GM12872 (cell line): ENCODE results near the gene NOSTRIN.

Experiments used
- TF ChIP-seq, protein P1 (sequence below): IDR thresholded peaks from 3 replicates; pipeline ENCODE4 v1.5.1; 2011; ENCODE audit warnings: low read depth, mild to moderate bottlenecking, low read length, moderate library complexity; ENCODE audit not compliant: insufficient read depth

NOSTRIN gene

GRCh38 chr2:168851674-168852320 lies 49.4 kb downstream of the NOSTRIN start:
- TF ChIP-seq, protein P1, sequence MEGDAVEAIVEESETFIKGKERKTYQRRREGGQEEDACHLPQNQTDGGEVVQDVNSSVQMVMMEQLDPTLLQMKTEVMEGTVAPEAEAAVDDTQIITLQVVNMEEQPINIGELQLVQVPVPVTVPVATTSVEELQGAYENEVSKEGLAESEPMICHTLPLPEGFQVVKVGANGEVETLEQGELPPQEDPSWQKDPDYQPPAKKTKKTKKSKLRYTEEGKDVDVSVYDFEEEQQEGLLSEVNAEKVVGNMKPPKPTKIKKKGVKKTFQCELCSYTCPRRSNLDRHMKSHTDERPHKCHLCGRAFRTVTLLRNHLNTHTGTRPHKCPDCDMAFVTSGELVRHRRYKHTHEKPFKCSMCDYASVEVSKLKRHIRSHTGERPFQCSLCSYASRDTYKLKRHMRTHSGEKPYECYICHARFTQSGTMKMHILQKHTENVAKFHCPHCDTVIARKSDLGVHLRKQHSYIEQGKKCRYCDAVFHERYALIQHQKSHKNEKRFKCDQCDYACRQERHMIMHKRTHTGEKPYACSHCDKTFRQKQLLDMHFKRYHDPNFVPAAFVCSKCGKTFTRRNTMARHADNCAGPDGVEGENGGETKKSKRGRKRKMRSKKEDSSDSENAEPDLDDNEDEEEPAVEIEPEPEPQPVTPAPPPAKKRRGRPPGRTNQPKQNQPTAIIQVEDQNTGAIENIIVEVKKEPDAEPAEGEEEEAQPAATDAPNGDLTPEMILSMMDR, result no peak

DNA sequence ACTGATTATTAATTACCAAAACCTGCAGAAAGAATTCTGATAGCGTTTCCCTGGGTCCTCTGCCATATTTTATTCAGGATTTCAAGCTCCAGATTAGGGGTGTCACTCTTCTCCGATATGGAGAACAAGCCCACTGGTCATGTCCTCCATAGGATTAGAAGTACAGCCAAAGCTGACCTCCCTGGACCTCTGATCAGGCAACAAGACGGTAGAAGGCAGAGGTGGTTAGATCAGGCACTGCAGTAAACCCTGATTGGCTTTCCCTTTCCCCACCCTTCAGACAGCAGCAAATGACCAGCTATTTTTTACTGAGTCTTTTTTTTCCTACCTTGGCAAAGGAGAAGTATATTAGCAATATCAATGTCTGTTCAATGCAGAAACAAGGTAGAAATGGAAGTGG lies 50.0 kb downstream of the NOSTRIN start:
- TF ChIP-seq, protein P1, result no peak

DNA sequence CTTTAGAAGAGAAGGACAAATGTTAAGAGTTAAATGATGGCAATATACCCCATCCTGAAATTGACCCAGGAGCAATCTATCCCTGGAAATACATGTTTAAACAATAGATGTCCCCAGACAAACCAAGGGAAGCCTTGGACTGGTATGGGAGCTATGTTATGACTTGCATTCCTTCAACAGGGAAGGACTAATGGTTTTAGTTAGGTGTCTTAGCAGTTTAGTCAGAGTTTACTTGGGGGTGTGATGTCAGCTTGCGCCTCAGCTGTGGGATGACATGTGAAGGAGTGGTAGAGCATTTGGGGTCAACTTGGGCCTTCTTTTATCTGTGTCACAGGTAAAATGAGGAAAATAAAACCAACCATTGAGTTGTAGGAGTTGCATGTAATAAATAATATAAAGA lies 51.0 kb downstream of the NOSTRIN start:
- TF ChIP-seq, protein P1, result no peak

GRCh38 chr2:168854651-168855050 lies 52.2 kb downstream of the NOSTRIN start:
- TF ChIP-seq, protein P1, result no peak

- TF ChIP-seq, protein P1, result no peak
Observed at GRCh38 chr2:168855601-168856000, 53.2 kb downstream of the NOSTRIN start.

DNA sequence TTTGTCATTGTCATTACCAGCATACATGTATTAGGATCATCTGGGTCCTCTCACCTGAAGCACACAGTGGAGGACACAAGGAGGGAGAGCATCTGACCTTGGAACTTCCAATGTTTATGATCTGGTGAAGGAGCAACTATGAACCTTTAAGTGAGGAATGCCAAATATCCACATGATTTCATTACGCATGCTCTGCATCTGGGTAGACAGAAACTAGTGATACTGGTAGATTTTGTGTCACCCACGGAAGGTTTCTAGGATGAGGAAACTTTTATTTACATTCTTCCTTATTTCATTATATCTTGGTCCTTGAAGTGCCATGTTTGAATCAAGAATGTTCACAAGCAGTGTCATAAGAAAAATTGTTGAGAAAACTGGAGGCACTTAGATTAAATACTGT lies 55.7 kb downstream of the NOSTRIN start:
- TF ChIP-seq, protein P1, result no peak

DNA sequence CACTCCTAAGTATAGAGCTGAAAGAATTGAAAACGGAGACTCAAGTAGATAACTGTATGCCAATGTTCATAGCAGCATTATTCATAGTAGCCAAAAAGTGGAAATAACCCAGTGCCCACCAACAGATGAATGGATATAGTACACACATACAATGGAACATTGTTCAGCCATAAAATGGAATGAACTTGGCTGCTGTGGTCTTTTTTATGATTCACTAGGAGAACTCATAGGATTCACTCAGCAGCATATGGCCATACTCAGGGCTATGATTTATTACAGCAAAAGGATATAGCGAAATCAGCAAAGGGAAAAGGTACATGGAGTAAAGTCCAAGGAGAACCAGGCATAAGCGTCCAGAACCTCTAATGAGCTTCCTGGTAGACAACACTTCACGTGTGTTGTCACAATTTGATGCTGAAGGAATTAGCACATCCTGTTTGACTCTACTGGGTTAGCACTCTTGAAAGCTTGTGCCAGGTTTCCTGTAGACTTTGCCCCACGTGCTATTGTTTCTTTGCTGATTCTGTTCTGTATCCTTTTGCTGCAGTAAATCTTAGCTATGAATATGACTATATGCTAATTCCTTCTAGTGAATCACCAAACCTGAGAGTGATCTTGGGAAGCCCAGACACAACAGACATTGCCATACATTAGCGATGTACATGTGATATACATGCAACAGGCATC lies 72.1 kb downstream of the NOSTRIN start:
- TF ChIP-seq, protein P1, result no peak
